Glomerular visceral epithelial cell (primary cell): ENCODE data around the gene SIGLEC14.

Experiments
- DNase-seq: peaks from one replicate; pipeline ENCODE4 v3.0.0-alpha.2; 2016; ENCODE audit errors: extremely low spot score

The SIGLEC14 gene

DNA sequence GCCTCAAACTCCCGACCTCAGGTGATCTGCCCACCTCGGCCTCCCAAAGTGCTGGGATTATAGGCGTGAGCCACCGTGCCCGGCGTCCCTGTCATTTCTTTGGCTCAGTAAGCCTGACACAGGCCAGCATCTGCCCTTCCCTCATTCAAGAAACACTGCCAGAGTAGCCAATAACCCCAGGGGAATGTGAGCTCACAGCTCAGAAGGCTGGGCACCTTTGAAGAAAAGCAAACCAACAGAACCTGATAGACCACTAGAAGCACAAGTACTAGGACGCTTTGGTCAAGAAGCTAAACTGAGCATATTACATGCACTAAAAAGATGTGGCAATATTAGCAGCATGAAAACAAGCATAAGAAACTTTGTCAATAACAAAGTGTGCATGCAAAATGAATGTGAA lies 30.6 kb downstream of the SIGLEC14 start:
- DNase-seq: no peak

DNA sequence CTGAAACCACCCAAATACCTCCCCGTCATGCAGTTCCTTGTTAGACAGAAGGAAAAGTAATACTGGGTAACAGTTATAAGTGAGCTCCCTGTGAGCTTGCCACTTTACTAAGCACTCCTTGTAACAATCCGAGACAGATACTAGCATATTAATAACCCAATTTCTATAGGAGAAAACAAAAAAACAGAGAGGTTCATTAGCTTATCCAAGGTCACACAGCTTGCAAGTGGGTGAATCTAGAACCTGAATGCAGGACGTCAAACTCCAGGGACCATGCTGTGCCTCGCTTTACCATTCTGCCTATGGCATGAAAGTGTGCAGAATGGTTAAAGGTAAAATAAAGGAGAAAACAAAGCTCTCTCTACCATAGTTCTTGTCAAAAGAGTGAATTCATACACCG lies 31.8 kb downstream of the SIGLEC14 start:
- DNase-seq: no peak

DNA sequence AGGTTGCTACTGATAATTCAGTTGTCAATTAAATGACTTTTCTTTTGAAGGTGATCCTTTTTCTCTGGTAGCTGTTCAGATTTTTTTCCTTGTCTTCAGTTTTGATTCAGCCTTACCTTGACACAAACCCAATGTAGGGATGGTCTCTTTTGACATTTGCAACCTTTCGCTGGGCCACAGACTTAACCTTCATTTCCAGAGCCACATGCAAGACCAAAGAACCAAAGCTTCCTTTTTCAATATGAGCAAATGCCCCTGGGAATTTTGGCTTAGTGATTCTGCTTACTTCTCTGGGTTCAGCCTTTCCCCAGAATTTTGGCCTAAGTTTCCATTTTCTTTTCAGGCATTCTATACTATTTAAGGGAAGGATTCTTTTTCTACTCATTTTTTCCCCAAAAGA lies 36.0 kb downstream of the SIGLEC14 start:
- no peak for DNase-seq

DNA sequence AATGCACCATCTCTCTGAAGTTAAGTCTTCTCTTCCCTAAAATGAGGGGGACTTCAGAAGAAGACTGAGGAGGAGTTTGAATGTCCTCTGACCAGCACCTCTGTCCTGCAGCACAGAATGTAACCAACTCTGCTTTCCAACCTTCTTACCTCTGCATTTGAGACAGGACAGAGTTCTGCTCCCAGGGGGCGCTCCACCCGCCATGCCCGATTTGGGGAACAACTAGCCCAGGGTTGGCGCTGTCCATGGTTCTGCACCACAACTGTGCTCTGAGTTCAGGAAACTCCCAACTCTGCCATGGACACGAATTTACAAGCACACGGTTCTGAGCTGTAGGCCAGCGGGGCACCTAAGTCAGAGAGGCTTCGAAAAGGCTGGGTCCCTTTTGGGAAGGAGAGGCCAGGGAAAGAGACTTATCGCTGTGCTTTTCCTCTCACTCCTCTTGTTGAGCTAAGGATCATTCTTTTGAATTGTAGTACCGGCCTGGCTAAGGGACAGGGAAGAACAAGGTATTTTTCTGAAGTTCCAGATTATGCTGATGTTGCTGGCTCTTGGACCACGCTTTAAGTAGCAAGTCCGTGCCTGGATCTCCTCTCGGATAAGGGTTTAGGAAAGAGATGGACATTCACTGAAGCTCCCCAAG lies 38.6 kb downstream of the SIGLEC14 start:
- DNase-seq: peak; percentile 71

DNA sequence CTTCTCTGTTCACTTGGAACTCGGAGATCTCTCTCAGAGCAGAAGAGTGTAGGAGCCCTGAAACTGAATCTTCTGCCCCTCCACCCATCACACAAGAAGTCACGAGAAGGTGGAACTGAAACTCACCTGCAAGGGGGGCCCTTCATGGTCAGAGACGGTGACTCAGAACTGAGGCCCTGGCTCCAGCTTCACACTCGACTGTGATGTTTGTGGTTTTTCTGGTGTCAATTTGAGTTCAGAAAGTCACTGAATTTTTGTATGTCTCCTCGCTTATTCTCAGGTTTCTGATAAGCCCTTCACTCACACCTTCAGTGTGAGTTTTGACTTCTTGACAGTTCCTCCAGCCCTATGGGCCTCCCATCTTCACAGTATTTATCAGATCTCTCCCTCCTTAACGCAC lies 39.5 kb downstream of the SIGLEC14 start:
- DNase-seq: no peak

DNA sequence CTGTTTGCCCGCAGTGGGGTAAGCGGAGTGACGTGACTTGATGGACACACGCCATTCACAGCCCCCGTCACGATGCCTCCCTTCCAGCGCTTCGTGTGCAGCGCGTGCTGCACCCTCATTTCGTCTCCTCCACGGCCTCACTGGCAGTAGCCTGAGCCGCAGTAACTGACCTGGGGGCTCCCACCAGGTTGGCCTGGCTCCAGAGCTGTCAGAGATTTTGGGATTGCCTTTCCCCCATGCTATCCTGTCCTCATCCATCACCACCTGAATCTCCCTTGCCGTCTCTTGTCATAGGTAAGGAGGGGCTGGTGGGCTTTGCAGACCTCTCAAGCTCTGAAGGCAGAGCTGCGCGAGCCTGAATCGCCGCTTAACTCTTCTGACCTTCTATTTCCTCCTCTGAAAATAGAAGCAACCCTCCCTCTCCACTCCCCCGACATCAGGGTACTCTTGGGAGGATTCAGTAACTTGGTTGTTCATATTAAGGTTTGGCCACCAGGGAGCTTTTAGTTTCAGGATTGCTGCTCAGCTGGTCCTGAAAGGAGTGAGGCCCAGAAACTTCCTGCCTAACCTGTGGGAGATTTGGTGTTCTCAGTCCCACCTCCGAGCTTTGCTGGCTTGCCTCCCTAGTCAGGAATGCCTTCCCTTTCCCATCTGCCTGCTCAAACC lies 44.3 kb downstream of the SIGLEC14 start:
- no peak for DNase-seq

DNA sequence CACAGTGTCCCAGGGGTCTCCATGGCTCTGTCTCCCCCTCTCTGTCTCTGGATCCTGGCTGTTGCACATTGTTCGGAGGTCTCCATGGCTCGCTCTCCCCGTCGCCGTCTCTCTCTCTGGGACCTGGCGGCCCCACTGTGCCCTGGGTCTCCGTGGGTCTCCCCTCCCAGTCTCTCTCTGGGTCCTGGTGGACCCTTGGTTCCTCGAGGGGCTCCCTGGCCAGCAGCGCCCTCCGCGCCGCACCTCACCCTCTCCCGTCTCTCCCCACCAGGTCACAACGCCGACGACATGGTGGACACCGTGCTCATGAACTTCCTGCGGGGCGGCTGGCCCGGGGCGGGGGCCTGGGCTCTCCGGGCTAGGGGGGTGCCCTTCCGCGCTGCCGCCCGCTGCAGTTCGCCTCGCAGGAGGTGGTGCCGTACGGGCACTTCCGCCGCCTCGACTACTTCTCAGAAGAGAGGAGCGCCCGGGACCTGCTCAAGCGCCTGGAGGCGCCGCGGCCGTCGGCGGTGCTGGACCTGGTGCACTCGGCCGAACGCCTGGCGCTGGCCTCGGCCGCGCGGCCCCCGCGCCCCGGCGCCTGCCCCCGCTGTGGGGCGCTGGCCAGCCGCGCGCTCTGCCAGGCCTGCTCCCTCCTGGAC lies 45.6 kb downstream of the SIGLEC14 start:
- DNase-seq: no peak

DNA sequence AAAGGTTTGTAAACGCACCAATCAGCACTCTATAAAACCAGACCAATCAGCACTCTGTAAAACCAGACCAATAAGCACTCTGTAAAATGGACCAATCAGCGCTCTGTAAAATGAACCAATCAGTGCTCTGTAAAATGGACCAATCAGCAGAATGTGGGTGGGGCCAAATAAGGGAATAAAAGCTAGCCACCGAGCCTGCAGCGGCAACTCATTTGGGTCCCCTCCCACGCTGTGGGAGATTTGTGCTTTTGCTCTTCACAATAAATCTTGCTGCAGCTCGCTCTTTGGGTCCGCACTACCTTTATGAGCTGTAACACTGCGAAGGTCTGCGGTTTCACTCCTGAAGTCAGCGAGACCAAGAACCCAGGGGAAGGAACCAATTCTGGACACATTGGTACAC lies 47.5 kb downstream of the SIGLEC14 start:
- no peak for DNase-seq

DNA sequence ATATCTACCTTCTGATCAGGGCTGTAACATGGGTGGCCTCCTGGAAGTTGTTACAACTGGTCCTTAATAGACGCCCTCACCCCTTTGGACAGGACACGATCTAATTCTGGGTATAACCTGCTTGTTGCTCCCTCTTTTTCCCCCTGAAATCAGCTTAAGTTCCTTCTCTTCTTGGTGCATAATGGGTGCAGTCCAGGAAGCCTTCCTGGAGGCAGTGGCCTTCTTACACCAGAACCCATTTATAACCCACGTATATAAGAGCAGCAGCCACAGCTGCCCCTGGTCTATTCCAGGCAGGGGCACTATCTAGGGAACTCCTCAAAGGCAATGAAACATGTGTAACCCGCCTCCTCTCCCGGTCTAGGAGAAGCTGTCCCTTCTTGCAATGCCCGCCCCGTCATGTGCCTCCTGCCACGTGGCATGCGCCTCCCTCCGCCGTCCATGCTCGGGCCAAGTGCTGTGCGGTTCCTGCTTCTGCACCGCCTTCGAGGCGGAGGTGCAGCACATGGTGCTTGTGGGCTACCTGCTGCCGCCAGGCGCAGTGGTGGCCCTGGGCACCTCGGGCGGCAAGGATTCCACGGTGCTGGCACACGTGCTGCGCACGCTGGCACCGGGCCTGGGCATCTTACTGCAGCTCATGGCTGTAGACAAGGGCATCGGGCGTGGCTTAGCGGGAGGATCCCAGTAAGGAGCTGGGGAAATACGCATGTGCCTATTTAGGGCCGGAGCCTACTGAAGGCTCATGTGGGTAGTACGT lies 48.3 kb downstream of the SIGLEC14 start:
- DNase-seq: no peak

DNA sequence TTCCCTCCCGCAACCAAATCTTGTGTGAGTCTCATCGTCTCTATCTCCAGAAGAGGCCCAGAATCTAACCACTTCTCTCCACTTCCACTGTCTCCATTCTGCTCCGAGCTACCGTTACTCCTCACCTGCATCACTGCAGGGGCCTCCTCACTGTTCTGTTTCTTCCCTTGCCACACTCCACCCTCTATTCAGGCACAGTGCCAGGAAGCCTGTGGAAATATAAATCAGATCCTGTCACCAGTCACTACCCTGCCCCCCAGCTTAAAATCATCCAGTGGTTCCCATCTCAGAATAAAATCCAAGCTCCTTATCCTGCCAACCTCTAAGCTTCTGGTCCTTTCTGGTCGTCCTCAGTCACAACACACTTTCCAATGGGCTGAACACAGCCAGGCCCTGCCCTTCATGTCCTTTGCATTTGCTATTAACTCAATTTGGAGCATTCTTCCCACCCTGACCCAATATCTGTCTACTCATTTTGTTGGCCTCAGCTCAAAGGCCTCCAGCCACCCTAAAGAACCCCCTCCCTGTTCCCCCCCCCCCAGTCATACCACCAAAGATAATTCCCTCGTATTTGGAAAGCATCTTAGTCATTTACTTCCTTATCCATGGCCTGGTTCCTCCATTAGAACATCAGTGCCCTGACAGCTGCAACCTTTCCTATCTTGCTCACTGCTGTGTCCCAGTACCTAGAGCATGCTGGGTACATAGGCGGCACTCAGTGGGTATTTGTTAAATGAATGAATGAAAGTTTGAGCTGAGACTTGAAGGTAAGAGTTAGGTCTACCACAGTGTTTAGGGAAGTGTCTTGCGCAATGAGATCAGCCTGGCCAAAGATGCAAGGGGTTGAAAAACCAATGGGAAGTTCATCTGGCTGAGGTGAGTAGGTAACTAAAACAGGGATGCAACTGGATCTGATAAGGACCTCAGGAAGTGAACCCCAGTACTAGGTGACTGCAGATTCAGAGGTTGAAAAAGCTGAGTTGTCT lies 51.1 kb downstream of the SIGLEC14 start:
- DNase-seq: no peak

DNA sequence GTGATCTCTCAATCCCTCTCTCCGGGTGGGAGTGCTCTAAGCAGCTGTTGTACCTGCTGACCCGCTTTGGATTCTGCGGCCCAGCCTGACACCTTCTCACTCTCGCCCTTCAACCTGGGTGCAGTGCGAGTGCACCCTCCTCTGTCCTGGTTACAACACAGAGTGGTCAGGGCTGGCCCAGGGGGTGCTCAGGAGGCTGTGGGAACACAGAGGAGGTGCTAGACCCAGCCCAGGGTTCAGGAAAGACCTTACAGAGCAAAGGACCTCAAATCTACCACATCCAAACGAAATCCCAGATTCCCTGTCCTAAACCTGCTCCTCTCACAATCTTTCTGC lies 51.9 kb downstream of the SIGLEC14 start:
- no peak for DNase-seq

DNA sequence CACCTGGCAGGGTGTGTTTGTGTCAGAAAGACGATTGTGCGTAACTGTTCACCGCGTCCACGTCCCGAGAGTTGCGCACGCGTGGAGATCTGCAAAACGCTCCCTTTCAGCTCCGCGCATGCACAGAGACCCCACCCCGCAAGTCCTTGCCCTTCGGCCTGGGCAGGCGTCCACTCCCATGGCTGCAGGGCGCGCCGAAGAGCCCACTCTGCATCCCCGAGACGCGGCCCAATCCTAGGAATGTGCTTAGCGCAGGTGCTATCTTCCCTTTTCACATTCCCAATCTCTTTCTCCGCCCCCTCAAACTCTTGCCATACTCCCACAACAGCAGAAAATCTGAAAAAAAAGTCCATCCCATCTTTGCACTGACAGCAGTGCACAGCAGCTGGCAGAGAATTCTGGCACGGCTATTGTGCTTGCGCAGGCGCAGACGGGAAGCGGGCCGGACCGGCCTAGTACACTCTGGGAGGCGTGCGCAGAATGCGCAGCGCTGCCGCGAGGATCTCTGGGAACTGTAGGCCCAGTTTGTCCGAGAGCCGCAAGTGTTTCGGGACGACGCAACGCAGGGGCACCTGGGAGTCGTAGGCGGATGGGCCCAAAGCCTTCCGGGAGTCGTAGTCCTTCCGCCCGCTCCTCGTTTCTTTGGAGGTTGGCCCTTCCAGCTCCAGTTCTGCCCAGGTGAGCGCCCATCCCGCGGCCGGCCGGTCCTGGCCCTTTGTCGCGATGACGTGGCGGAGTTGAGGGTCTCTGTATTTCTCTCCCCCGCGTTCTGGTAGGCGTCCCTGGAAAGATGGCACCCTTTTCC lies 52.5 kb downstream of the SIGLEC14 start:
- peak; percentile 96 for DNase-seq

DNA sequence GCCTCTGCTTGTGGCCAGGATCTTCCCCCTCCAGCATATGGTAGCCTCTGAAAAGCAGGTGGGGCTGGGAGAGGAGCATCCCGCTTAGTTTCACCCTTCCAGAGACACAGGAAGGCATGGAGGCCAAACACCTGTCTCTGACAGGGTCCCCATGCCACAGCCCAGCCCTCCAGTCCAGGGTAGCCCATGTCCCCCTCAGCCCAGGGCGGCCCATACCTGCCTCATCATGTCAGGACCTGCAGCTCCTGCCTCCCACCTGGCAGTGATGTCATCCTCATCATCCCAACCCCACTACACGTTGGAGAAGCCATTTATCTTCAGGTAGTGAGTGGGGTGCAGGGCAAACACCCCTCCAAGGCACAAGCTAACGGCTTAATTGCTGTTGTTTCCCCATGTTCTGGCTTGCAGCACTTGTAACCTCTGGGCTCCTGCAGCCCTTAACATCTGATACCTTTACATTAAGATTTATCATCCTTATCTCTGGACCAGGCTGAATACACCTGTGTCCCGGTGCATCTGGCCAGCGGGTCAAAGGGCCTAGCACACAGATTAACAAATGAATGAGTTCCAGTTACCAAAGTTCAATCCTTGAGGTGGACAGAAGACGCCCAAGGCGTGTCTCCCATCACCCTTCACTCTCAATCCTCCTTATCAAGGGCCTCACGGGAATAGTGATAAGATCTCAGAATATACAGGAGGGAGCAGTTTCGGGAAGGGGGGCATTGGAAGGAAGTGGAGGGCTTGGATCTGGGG lies 53.3 kb downstream of the SIGLEC14 start:
- no peak for DNase-seq
